ENCODE data around the gene CLMN. TPM values are rescaled to one million over a fixed set of nuclear protein-coding genes. Genes with fewer than 3 reads are reported as not detected.

The CLMN gene
- total RNA-seq, 2 experiments from 2014 or later, result 0.27 to 0.67 TPM

DNA sequence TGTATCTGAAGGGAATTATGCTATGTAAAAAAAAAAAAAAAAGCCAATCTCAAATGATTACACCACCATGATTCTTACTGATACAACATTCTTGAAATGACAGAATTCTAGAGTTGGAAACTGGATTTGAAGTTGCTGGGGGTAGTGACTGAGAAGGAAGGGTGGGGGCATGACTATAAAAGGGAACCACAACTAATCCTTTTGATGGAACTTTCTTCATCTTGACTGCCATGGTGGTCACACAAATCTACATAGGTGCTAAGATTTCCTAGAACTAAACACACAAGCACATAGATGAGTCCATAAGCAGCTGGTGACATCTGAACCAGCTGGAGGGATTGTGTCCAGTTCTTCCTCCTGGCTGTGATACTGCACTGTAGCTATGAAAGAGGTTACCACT, 51.4 kb downstream of the CLMN start:
- Mint-ChIP-seq H3K4me3 (no peak overlapping the region), H3K27ac (no peak overlapping the region), H3K4me1 (ENCODE audit: low read depth) (peaks cover 15% of the 10 kb centered on the region), H3K9me3 (no peaks in the 10 kb centered on the region), H3K27me3 (no peaks in the 10 kb centered on the region), H3K36me3 (ENCODE audit: low read depth) (no peaks in the 10 kb centered on the region)
- TF ChIP-seq, protein P1, sequence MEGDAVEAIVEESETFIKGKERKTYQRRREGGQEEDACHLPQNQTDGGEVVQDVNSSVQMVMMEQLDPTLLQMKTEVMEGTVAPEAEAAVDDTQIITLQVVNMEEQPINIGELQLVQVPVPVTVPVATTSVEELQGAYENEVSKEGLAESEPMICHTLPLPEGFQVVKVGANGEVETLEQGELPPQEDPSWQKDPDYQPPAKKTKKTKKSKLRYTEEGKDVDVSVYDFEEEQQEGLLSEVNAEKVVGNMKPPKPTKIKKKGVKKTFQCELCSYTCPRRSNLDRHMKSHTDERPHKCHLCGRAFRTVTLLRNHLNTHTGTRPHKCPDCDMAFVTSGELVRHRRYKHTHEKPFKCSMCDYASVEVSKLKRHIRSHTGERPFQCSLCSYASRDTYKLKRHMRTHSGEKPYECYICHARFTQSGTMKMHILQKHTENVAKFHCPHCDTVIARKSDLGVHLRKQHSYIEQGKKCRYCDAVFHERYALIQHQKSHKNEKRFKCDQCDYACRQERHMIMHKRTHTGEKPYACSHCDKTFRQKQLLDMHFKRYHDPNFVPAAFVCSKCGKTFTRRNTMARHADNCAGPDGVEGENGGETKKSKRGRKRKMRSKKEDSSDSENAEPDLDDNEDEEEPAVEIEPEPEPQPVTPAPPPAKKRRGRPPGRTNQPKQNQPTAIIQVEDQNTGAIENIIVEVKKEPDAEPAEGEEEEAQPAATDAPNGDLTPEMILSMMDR (IDR thresholded peaks at IDR 0.05), result no peak
- POLR2A ChIA-PET, result no interaction called here
- Histone ChIP-seq H3K4me3 (ENCODE audit: low read length) (no peak overlapping the region), H3K4me1 (ENCODE audit: insufficient read depth, low read length) (peaks cover 4% of the 10 kb centered on the region), H3K9me3 (ENCODE audit: control insufficient read depth in 1 of 2, insufficient read depth in 1 of 2, low read length in 2 of 2) (no peaks in the 10 kb centered on the region), H3K27ac (ENCODE audit: low read depth in 1 of 2, low read length in 2 of 2) (no peak overlapping the region), H3K36me3 (ENCODE audit: insufficient read depth, low read length) (no peaks in the 10 kb centered on the region), H3K27me3 (ENCODE audit: control insufficient read depth in 1 of 2, insufficient read depth in 2 of 2, low read length in 2 of 2) (no peaks in the 10 kb centered on the region)
- DNase-seq, result no peak
- no peak for ATAC-seq (ENCODE audit: poor library complexity)
- intact Hi-C loops (cut with DNase I, micrococcal nuclease), result no loop called here
- CTCF ChIA-PET, result no interaction called here

DNA sequence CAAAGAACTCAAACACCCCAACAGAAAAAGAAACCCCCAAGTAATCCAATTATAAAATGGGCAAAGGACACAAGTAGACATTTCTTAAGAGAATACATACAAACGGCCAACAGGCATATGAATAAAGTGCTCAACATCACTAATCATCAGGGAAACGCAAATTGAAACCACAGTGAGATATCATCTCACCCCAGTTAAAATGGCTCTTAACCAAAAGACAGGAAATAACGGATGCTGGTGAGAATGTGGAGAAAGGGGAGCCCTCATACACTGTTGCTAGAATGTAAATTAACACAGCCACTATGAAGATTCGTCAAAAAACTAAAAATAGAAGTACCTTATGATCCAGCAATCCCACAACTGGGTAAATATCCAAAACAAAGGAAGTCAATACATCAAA, 52.4 kb downstream of the CLMN start:
- ATAC-seq (ENCODE audit: poor library complexity) (no peak), DNase-seq (peak in 1 of 14 experiments; percentile 8)
- intact Hi-C loops (cut with DNase I, micrococcal nuclease), result no loop called here
- Histone ChIP-seq H3K4me1 (ENCODE audit: insufficient read depth, low read length) (peaks cover 4% of the 10 kb centered on the region), H3K27me3 (ENCODE audit: control insufficient read depth in 1 of 2, insufficient read depth in 2 of 2, low read length in 2 of 2) (no peaks in the 10 kb centered on the region), H3K4me3 (ENCODE audit: low read length) (no peak overlapping the region), H3K27ac (ENCODE audit: low read depth in 1 of 2, low read length in 2 of 2) (no peak overlapping the region), H3K9me3 (ENCODE audit: control insufficient read depth in 1 of 2, insufficient read depth in 1 of 2, low read length in 2 of 2) (no peaks in the 10 kb centered on the region), H3K36me3 (ENCODE audit: insufficient read depth, low read length) (no peaks in the 10 kb centered on the region)
- Mint-ChIP-seq H3K36me3 (ENCODE audit: low read depth) (no peaks in the 10 kb centered on the region), H3K4me3 (no peak overlapping the region), H3K27ac (no peak overlapping the region), H3K4me1 (ENCODE audit: low read depth) (peaks cover 15% of the 10 kb centered on the region), H3K27me3 (no peaks in the 10 kb centered on the region), H3K9me3 (no peaks in the 10 kb centered on the region)
- POLR2A ChIA-PET, result interaction anchor here (0.5 kb wide), 1 partner anchor 512 kb away, joined by 5 read pairs; no protein-coding TSS in a partner anchor
- TF ChIP-seq, protein P1 (IDR thresholded peaks at IDR 0.05), result no peak
- CTCF ChIA-PET, result no interaction called here

DNA sequence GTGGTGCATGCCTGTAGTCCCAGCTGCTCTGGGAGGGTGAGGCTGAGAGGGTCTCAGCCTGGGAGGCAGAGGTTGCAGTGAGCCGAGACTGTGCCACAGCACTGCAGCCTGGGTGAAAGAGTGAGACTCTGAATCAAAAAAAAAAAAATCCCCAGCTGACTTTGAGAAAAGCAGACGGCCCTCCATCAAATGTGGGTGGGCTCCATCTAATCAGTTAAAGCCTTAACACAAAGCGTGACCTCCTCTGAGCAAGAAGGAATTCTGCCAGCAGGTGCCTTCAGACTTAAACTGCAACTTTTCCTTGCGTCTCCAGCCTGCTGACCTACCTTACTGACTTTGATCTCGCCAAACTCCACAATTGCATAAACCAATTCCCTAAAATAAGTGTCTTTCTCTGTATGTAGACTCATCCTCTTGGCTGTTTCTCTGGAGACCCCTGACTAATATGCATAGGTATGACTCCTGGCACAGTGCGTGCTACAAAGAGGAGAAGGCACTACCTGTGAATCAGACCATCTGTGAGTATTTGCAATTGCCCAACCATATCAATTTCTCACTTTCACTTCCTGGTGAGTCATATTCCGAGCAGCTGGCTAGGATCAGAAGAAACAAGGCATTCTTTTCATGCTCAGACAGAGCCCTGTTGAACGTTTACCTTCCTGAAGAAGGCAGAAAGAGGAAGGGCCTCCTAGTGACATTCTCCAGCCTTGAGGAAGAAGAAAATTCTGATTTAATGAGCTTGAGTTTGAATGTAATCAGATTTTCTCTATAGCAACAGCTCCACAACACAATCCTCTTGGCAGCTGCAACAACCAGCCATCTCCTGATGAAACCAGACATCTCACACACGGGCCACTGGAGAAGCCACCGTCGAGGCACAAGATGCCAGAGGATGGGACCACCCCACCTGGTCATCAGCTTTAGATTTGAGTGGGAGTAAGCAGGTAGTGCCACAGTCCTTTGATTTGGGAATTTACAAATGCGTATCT, 54.3 kb downstream of the CLMN start:
- no peak overlapping the region for H3K27ac Mint-ChIP-seq
- peaks cover 4% of the 10 kb centered on the region for H3K4me1 ChIP-seq (ENCODE audit: insufficient read depth, low read length)
- CTCF ChIA-PET, result no interaction called here

More for the DNA sequence above, 54.3 kb downstream of the CLMN start:
- DNase-seq (peak in 4 of 14 experiments; percentile 13 to 68 (median 40)), ATAC-seq (ENCODE audit: poor library complexity) (no peak)
- Mint-ChIP-seq H3K27me3 (no peaks in the 10 kb centered on the region), H3K9me3 (no peaks in the 10 kb centered on the region), H3K36me3 (ENCODE audit: low read depth) (no peaks in the 10 kb centered on the region), H3K4me3 (no peak overlapping the region), H3K4me1 (ENCODE audit: low read depth) (peaks cover 15% of the 10 kb centered on the region)
- Histone ChIP-seq H3K27me3 (ENCODE audit: control insufficient read depth in 1 of 2, insufficient read depth in 2 of 2, low read length in 2 of 2) (no peaks in the 10 kb centered on the region), H3K4me3 (ENCODE audit: low read length) (no peak overlapping the region), H3K27ac (ENCODE audit: low read depth in 1 of 2, low read length in 2 of 2) (no peak overlapping the region), H3K36me3 (ENCODE audit: insufficient read depth, low read length) (no peaks in the 10 kb centered on the region), H3K9me3 (ENCODE audit: control insufficient read depth in 1 of 2, insufficient read depth in 1 of 2, low read length in 2 of 2) (no peaks in the 10 kb centered on the region)
- TF ChIP-seq, protein P1 (IDR thresholded peaks at IDR 0.05), result no peak
- POLR2A ChIA-PET, result no interaction called here
- intact Hi-C loops (cut with DNase I, micrococcal nuclease), result no loop called here
